Prostate gland (tissue), 1 donor: ENCODE measurements around the gene TCERG1L.
"Not testable (repeated sequence)": the region's sequence is repeated elsewhere in the genome, so short reads cannot be mapped to it uniquely, and the experiment has no call there.

Experiments used
- POLR2A ChIP-seq: fragments of 450-650 bp; IDR thresholded peaks from one replicate; pipeline ENCODE4 v1.6.1; 2016; ENCODE audit warnings: antibody characterized with exemption, mild to moderate bottlenecking
- POLR2AphosphoS5 ChIP-seq: sonication (generic); formaldehyde crosslinking; IDR thresholded peaks from one replicate; pipeline ENCODE4 v1.6.1; 2017; ENCODE audit warnings: antibody characterized with exemption

DNA sequence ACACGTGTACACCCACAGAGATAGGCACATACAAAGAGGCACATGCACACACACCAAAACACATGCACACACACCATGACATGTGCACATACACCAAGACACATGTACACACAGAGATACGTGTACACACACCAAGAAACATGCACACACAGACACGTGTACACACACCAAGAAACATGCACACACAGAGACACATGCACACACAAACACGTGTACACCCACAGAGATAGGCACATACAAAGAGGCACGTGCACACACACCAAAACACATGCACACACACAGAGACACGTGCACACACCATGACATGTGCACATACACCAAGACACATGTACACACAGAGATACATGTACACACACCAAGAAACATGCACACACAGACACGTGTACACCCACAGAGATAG is 135.2 kb downstream of the TCERG1L start:
- not testable (repeated sequence) for TF ChIP-seq POLR2A, POLR2AphosphoS5
